ENCODE measurements around the gene SLAIN1. TPM values are rescaled to one million over a fixed set of nuclear protein-coding genes. Genes with fewer than 3 reads are reported as not detected.

SLAIN1 gene
- total RNA-seq, 1 experiment from 2014 or later, result 3.5 TPM

GRCh38 chr13:77717508-77717907 lies 20.0 kb downstream of the SLAIN1 start:
- intact Hi-C loops (cut with micrococcal nuclease; ENCODE audit: unreplicated experiment), result no loop called here
- peaks cover 1% of the 10 kb centered on the region; the same call in 1 of the 2 replicates for H3K27me3 ChIP-seq (replicated peaks; ENCODE audit: control insufficient read depth, insufficient read depth, low read length)
- H3K27me3 Mint-ChIP-seq (ENCODE audit: insufficient read depth, unreplicated experiment), result no peaks in the 10 kb centered on the region
- no peaks in the 10 kb centered on the region for H3K9me3 ChIP-seq
- ChIA-PET CTCF (no interaction called here), POLR2A (no interaction called here)
- no peaks in the 10 kb centered on the region for H3K4me1 Mint-ChIP-seq (ENCODE audit: low read depth, unreplicated experiment)
- H3K4me3 Mint-ChIP-seq (ENCODE audit: unreplicated experiment), result no peak overlapping the region
- H3K36me3 Mint-ChIP-seq (ENCODE audit: insufficient read depth, unreplicated experiment), result no peaks in the 10 kb centered on the region
- no peak for TF ChIP-seq CTCF (IDR thresholded peaks at IDR 0.05; ENCODE audit: insufficient read depth in 1 of 2, low read depth in 1 of 2, low read length in 1 of 2, severe bottlenecking in 1 of 2, unreplicated experiment in 1 of 2)
- H3K4me3 ChIP-seq (ENCODE audit: low read depth, low read length), result no peak overlapping the region
- BruUV-seq (replicated peaks), result no TSS peak
- no peaks in the 10 kb centered on the region for H3K36me3 ChIP-seq (ENCODE audit: control insufficient read depth, insufficient read depth, low read length)
- no peaks in the 10 kb centered on the region for H3K4me1 ChIP-seq
- no peak overlapping the region for H3K27ac Mint-ChIP-seq (ENCODE audit: unreplicated experiment)
- DNase-seq, result no peak
- H3K9me3 Mint-ChIP-seq (ENCODE audit: unreplicated experiment), result no peaks in the 10 kb centered on the region

- Histone ChIP-seq H3K4me1 (no peaks in the 10 kb centered on the region), H3K4me3 (ENCODE audit: low read depth, low read length) (no peak overlapping the region), H3K27me3 (replicated peaks; ENCODE audit: control insufficient read depth, insufficient read depth, low read length) (peaks cover 1% of the 10 kb centered on the region; the same call in 1 of the 2 replicates), H3K9me3 (no peaks in the 10 kb centered on the region), H3K36me3 (ENCODE audit: control insufficient read depth, insufficient read depth, low read length) (no peaks in the 10 kb centered on the region)
- ChIA-PET POLR2A (no interaction called here), CTCF (no interaction called here)
- no peaks in the 10 kb centered on the region for H3K36me3 Mint-ChIP-seq (ENCODE audit: insufficient read depth, unreplicated experiment)
- no TSS peak for BruUV-seq (replicated peaks)
- no peak overlapping the region for H3K27ac Mint-ChIP-seq (ENCODE audit: unreplicated experiment)
- H3K4me3 Mint-ChIP-seq (ENCODE audit: unreplicated experiment), result no peak overlapping the region
- H3K27me3 Mint-ChIP-seq (ENCODE audit: insufficient read depth, unreplicated experiment), result no peaks in the 10 kb centered on the region
- intact Hi-C loops (cut with micrococcal nuclease; ENCODE audit: unreplicated experiment), result no loop called here
- no peaks in the 10 kb centered on the region for H3K9me3 Mint-ChIP-seq (ENCODE audit: unreplicated experiment)
- no peak for DNase-seq
- no peak for TF ChIP-seq CTCF (IDR thresholded peaks at IDR 0.05; ENCODE audit: insufficient read depth in 1 of 2, low read depth in 1 of 2, low read length in 1 of 2, severe bottlenecking in 1 of 2, unreplicated experiment in 1 of 2)
- no peaks in the 10 kb centered on the region for H3K4me1 Mint-ChIP-seq (ENCODE audit: low read depth, unreplicated experiment)
These were observed 21.6 kb downstream of the SLAIN1 start for GRCh38 chr13:77719128-77719527.

- intact Hi-C loops (cut with micrococcal nuclease; ENCODE audit: unreplicated experiment), result no loop called here
- Histone ChIP-seq H3K4me1 (no peaks in the 10 kb centered on the region), H3K4me3 (ENCODE audit: low read depth, low read length) (no peak overlapping the region), H3K27me3 (replicated peaks; ENCODE audit: control insufficient read depth, insufficient read depth, low read length) (no peaks in the 10 kb centered on the region), H3K9me3 (no peaks in the 10 kb centered on the region), H3K36me3 (ENCODE audit: control insufficient read depth, insufficient read depth, low read length) (no peaks in the 10 kb centered on the region)
- no peaks in the 10 kb centered on the region for H3K4me1 Mint-ChIP-seq (ENCODE audit: low read depth, unreplicated experiment)
- H3K27ac Mint-ChIP-seq (ENCODE audit: unreplicated experiment), result no peak overlapping the region
- no TSS peak for BruUV-seq (replicated peaks)
- CTCF ChIA-PET, result no interaction called here
- H3K9me3 Mint-ChIP-seq (ENCODE audit: unreplicated experiment), result no peaks in the 10 kb centered on the region
- POLR2A ChIA-PET, result no interaction called here
- DNase-seq, result no peak
- no peaks in the 10 kb centered on the region for H3K27me3 Mint-ChIP-seq (ENCODE audit: insufficient read depth, unreplicated experiment)
- no peaks in the 10 kb centered on the region for H3K36me3 Mint-ChIP-seq (ENCODE audit: insufficient read depth, unreplicated experiment)
- no peak overlapping the region for H3K4me3 Mint-ChIP-seq (ENCODE audit: unreplicated experiment)
- no peak for TF ChIP-seq CTCF (IDR thresholded peaks at IDR 0.05; ENCODE audit: insufficient read depth in 1 of 2, low read depth in 1 of 2, low read length in 1 of 2, severe bottlenecking in 1 of 2, unreplicated experiment in 1 of 2)
These were observed 23.5 kb downstream of the SLAIN1 start for GRCh38 chr13:77720988-77721387.

All from Caco-2 (cell line).